K562 (cell line): ENCODE data around the gene KCNK2. TPM values are rescaled to one million over a fixed set of nuclear protein-coding genes. Genes with fewer than 3 reads are reported as not detected.

Experiments
- ATAC-seq: fragments of 200-7000 bp; cut with Tn5 transposase; 3 replicates; pipeline ENCODE4 v1.9.1; 2020; ENCODE audit warnings: moderate library complexity
- BruUV-seq: library from RNA; stranded (reverse); fragments of 400-500 nt; replicated peaks from 2 replicates; lab custom pipeline; 2021; lab: Mats Ljungman, UMichigan
- CTCF ChIA-PET: fragments of 300-600 bp; formaldehyde crosslinking; extraction: SDS; loops from one replicate; lab custom pipeline; 2021; ENCODE audit warnings: low intra/inter-chr PET ratio; lab: Yijun Ruan, JAX
- POLR2A ChIA-PET: fragments of 300-600, 350-650 bp; sonication (Branson Sonifier 250); formaldehyde crosslinking; extraction: SDS; loops from one replicate; lab custom pipeline; 2021; ENCODE audit warnings: antibody characterized with exemption, inconsistent platforms; lab: Yijun Ruan, JAX
- DNase-seq, 4 experiments: peaks; one replicate each; pipeline versions ENCODE4 v3.0.0 to v3.0.0-alpha.2; 2011 to 2018; ENCODE audit warnings: low spot score in 3 of 4, mixed read lengths in 3 of 4; ENCODE audit errors: extremely low read depth in 1 of 4
- FAIRE-seq: peaks from 2 replicates; lab custom pipeline; 2011; peaks lifted over from hg19 to GRCh38; lab: Jason Lieb, UNC
- H2AFZ ChIP-seq: 2 replicates; pipeline ENCODE4 v1.6.0; 2011; ENCODE audit warnings: low read depth, low read length, control low read depth, inconsistent platforms
- H3K27ac ChIP-seq: fragments of 200-600 bp; 3 replicates; pipeline ENCODE4 v1.8.0; 2011; ENCODE audit warnings: low read depth, mild to moderate bottlenecking, control low read depth, inconsistent platforms, low read length, moderate library complexity, mixed read lengths; ENCODE audit errors: extremely low read depth
- H3K27me3 ChIP-seq, 2 experiments: fragments of 300-600 bp in 1 of 2; 2 replicates in 1 of 2; 3 replicates in 1 of 2; pipeline versions ENCODE4 v1.6.0 to v1.8.0; 2011; ENCODE audit warnings: inconsistent platforms in 2 of 2, low read length in 2 of 2, mild to moderate bottlenecking in 1 of 2, mixed read lengths in 1 of 2, moderate library complexity in 1 of 2; ENCODE audit not compliant: control insufficient read depth in 2 of 2, insufficient read depth in 2 of 2
- H3K36me3 ChIP-seq: fragments of 300-600 bp; 3 replicates; pipeline ENCODE4 v1.8.0; 2011; ENCODE audit warnings: mild to moderate bottlenecking, low read length, inconsistent platforms; ENCODE audit not compliant: control insufficient read depth, insufficient read depth
- H3K4me1 ChIP-seq, 2 experiments: fragments of 200-600 bp in 1 of 2; replicated peaks in 1 of 2; 2 replicates in 1 of 2; 3 replicates in 1 of 2; pipeline versions ENCODE4 v1.5.1 to v1.8.0; 2011; ENCODE audit warnings: inconsistent platforms in 2 of 2, low read length in 2 of 2, mild to moderate bottlenecking in 1 of 2, mixed read lengths in 1 of 2, moderate library complexity in 1 of 2; ENCODE audit not compliant: control insufficient read depth in 2 of 2, insufficient read depth in 2 of 2
- H3K4me2 ChIP-seq: 2 replicates; pipeline ENCODE4 v1.6.1; 2011; ENCODE audit warnings: low read length, control low read depth, inconsistent platforms, mixed read lengths; ENCODE audit not compliant: insufficient read depth
- H3K4me3 ChIP-seq: fragments of 200-600 bp; sonication (generic), shearing (Covaris generic); 2 replicates; pipeline ENCODE4 v1.5.1; 2016; ENCODE audit warnings: control low read depth, inconsistent platforms
- H3K79me2 ChIP-seq: fragments of 200-600 bp; 3 replicates; pipeline ENCODE4 v1.8.0; 2011; ENCODE audit warnings: low read length, inconsistent platforms; ENCODE audit not compliant: control insufficient read depth, insufficient read depth
- H3K9ac ChIP-seq, 2 experiments: 2 replicates each; pipeline versions ENCODE4 v1.6.0 to v1.6.1; 2011; ENCODE audit warnings: low read depth in 2 of 2, low read length in 2 of 2, control low read depth in 1 of 2, inconsistent platforms in 1 of 2, mild to moderate bottlenecking in 1 of 2, mixed read lengths in 1 of 2; ENCODE audit not compliant: insufficient read depth in 1 of 2
- H3K9me1 ChIP-seq: one replicate; pipeline ENCODE4 v1.6.0; 2011; ENCODE audit warnings: inconsistent platforms, mild to moderate bottlenecking, low read length, moderate library complexity; ENCODE audit not compliant: control insufficient read depth, insufficient read depth
- H3K9me3 ChIP-seq: replicated peaks from 2 replicates; pipeline ENCODE4 v1.5.1; 2011; ENCODE audit warnings: low read depth, low read length, inconsistent platforms; ENCODE audit not compliant: control insufficient read depth, insufficient read depth
- H4K20me1 ChIP-seq: replicated peaks from 2 replicates; pipeline ENCODE4 v1.6.1; 2011; ENCODE audit warnings: low read length, inconsistent platforms, mixed read lengths; ENCODE audit not compliant: control insufficient read depth, insufficient read depth
- ARID3A ChIP-seq: IDR thresholded peaks from 2 replicates; pipeline ENCODE4 v1.6.1; 2012; ENCODE audit warnings: low read depth, low read length, improper control_type of control experiment, borderline replicate concordance
- BDP1 ChIP-seq: IDR thresholded peaks from 3 replicates; pipeline ENCODE4 v1.6.1; 2011; ENCODE audit not compliant: insufficient read length, insufficient read depth
- CEBPG ChIP-seq, 3 experiments: fragments of 200-800 bp in 1 of 3; sonication (Bioruptor generic) in 1 of 3; sonication (generic) in 1 of 3; formaldehyde crosslinking in 1 of 3; IDR thresholded peaks in 2 of 3; conservative IDR thresholded peaks in 1 of 3; 2 replicates each; pipeline versions ENCODE4 v1.6.1 to v1.8.0; 2016 to 2022; ENCODE audit warnings: missing compliant biosample characterization in 2 of 3, missing genetic modification characterization in 2 of 3, mild to moderate bottlenecking in 1 of 3, missing genetic modification reagents in 1 of 3
- ETS2 ChIP-seq: IDR thresholded peaks from 2 replicates; pipeline ENCODE4 v1.6.1; 2016; ENCODE audit warnings: borderline replicate concordance, missing genetic modification characterization, mild to moderate bottlenecking, moderate library complexity, missing compliant biosample characterization; ENCODE audit not compliant: poor library complexity, severe bottlenecking
- FOXA1 ChIP-seq: fragments of 450-650 bp; IDR thresholded peaks from 2 replicates; pipeline ENCODE4 v1.6.1; 2016; ENCODE audit warnings: mild to moderate bottlenecking, borderline replicate concordance
- GTF2E2 ChIP-seq: fragments of 200-800 bp; sonication (Bioruptor generic); IDR thresholded peaks from 2 replicates; pipeline ENCODE4 v1.6.1; 2016; ENCODE audit warnings: missing genetic modification characterization, missing compliant biosample characterization
- HINFP ChIP-seq: fragments of 450-650 bp; conservative IDR thresholded peaks from 2 replicates; pipeline ENCODE4 v1.6.1; 2016; ENCODE audit warnings: missing genetic modification characterization, low read depth, mild to moderate bottlenecking, control low read depth, missing compliant biosample characterization
- MED1 ChIP-seq: sonication (generic); formaldehyde crosslinking; IDR thresholded peaks from 2 replicates; pipeline ENCODE4 v1.8.1; 2023; ENCODE audit warnings: missing genetic modification reagents, borderline replicate concordance
- MYNN ChIP-seq, 2 experiments: sonication (generic); formaldehyde crosslinking in 1 of 2; IDR thresholded peaks; 2 replicates each; pipeline versions ENCODE4 v1.5.0 to v1.6.1; 2016 to 2020; ENCODE audit warnings: antibody characterized with exemption in 1 of 2, missing genetic modification reagents in 1 of 2
- NCOA4 ChIP-seq: fragments of 450-650 bp; IDR thresholded peaks from 2 replicates; pipeline ENCODE4 v1.6.1; 2018; ENCODE audit warnings: mild to moderate bottlenecking; ENCODE audit not compliant: partially characterized antibody
- NFIX ChIP-seq: fragments of 250-450 bp; sonication (Bioruptor Pico); IDR thresholded peaks from 2 replicates; pipeline ENCODE4 v1.4.0; 2020; ENCODE audit warnings: low read depth, mild to moderate bottlenecking, moderate library complexity
- OTX1 ChIP-seq: fragments of 450-650 bp; formaldehyde crosslinking; IDR thresholded peaks from 2 replicates; pipeline ENCODE4 v1.4.0; 2022; ENCODE audit warnings: mild to moderate bottlenecking
- POLR2H ChIP-seq: IDR thresholded peaks from 2 replicates; pipeline ENCODE4 v1.6.1; 2016; ENCODE audit warnings: missing genetic modification characterization, low read depth, mild to moderate bottlenecking, control low read depth, missing compliant biosample characterization, moderate library complexity
- TAF1 ChIP-seq: IDR thresholded peaks from 2 replicates; pipeline ENCODE4 v1.6.1; 2011; ENCODE audit warnings: mild to moderate bottlenecking, low read length, moderate library complexity; ENCODE audit not compliant: insufficient read depth, control insufficient read depth, severe bottlenecking; ENCODE audit errors: extremely low read depth
- TRIM24 ChIP-seq, 2 experiments: fragments of 450-650 bp; IDR thresholded peaks; 2 replicates each; pipeline ENCODE4 v1.6.1; 2016
- WGBS: fragments of 100-300 bp; shearing (Covaris generic); methylation state at CpG from one replicate; pipeline ENCODE4 v1.1.6; 2016; ENCODE audit warnings: low coverage, mixed read lengths; ENCODE audit not compliant: insufficient coverage; ENCODE audit errors: missing lambda C conversion rate; 5-methylcytosine and 5-hydroxymethylcytosine counted together
- in situ Hi-C: fragments of 300-500 bp; cut with MboI; formaldehyde crosslinking; loops from 4 replicates; pipeline ENCODE4 v1.15.0; 2018; ENCODE audit warnings: inconsistent platforms, mixed read lengths
- intact Hi-C: fragments of 100-400 bp; cut with micrococcal nuclease; formaldehyde crosslinking; loops from 2 replicates; pipeline ENCODE4 v1.14.2; 2022
- polyA plus RNA-seq, 8 experiments: library from polyadenylated mRNA; depleted of rRNA in 4 of 8; stranded (reverse) in 5 of 8; unstranded in 3 of 8; fragments of >200 nt; fragmentation: Nextera tagmentation in 2 of 8; fragmentation: Illumina TruSeq in 1 of 8; extraction: Ambion mirVana in 2 of 8; extraction: Trizol in 1 of 8; gene quantifications; 2 replicates each; pipeline versions ENCODE4 v1.2.1 to v1.2.3, GENCODE V29; 2011 to 2014; ENCODE audit warnings: inconsistent platforms in 1 of 8, missing spikeins in 1 of 8
- total RNA-seq, 7 experiments: library from RNA; depleted of rRNA in 6 of 7; stranded (reverse); fragments of >200 nt in 6 of 7; fragmentation: Illumina TruSeq in 2 of 7; extraction: Trizol in 2 of 7; gene quantifications; 2 replicates each; pipeline versions ENCODE4 v1.2.1 to v1.2.3, GENCODE V29; 2011 to 2021; ENCODE audit warnings: low replicate concordance in 1 of 7
- TF ChIP-seq, protein P1 (sequence below): IDR thresholded peaks from 2 replicates; pipeline ENCODE4 v1.6.1; 2011; ENCODE audit not compliant: insufficient read length; ENCODE audit errors: extremely low read depth

The KCNK2 gene
- total and polyA plus RNA-seq, 9 of the 15 experiments (the other 6 are each of a cell fraction or from before 2014, with no cell fraction given) = 0.04 to 0.13 (median 0.05) TPM; not detected in 3

GRCh38 chr1:215052256-215053015 is 30.1 kb upstream of the KCNK2 start (continued):
- TF ChIP-seq TAF1 (no peak), HINFP (tag) (no peak), NFIX (CRISPR knock-in tag) (no peak)
- TF ChIP-seq, all 486 proteins: peak for 0

DNA sequence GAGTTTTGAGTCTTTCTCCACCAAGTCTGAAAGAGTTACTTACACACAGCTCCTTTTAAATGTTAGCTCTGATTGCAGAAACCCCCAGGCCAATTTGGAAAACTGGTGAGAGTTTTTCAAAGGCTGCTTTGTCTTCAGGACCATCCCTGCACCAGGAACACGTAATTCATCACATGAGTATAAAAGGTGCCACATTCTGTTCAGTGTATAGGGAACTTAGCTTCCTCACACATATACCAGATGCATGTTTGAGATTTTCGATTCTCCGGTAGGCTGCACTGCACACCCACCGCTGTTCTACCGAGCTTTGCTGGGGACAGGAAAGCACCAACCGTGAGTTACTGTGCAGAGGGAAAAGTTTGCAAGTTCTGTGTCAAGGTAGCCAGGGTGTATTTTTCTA is 28.3 kb upstream of the KCNK2 start:
- no peak for ATAC-seq
- in situ Hi-C loops (no loop called here), intact Hi-C loops (no loop called here)
- Histone ChIP-seq H3K79me2 (no peaks in the 10 kb centered on the region), H3K27me3 (no peaks in the 10 kb centered on the region), H3K9me1 (no peaks in the 10 kb centered on the region), H3K4me3 (no peak overlapping the region), H4K20me1 (no peaks in the 10 kb centered on the region), H3K27ac (no peak overlapping the region), H3K9ac (no peak overlapping the region), H3K4me1 (no peaks in the 10 kb centered on the region), H2AFZ (no peak overlapping the region), H3K4me2 (no peak overlapping the region), H3K9me3 (no peaks in the 10 kb centered on the region), H3K36me3 (no peaks in the 10 kb centered on the region)
- no TSS peak for BruUV-seq
- ChIA-PET CTCF (no interaction called here), POLR2A (no interaction called here)
- 2% methylated on average over 6 of the region's 6 CpGs for WGBS
- FAIRE-seq = no peak
- DNase-seq = no peak
- no peak for TF ChIP-seq CEBPG (CRISPR knock-in tag; IDR thresholded peaks at IDR 0.05)
- no peak for TF ChIP-seq CEBPG (tag; conservative IDR thresholded peaks at IDR 0.05 in 1 of 2, IDR thresholded peaks at IDR 0.05 in 1 of 2)
- no peak for TF ChIP-seq NCOA4
- no peak for TF ChIP-seq MYNN (IDR thresholded peaks at IDR 0.05)
- no peak for TF ChIP-seq MYNN (CRISPR knock-in tag; IDR thresholded peaks at IDR 0.05)
- TF ChIP-seq POLR2H (tag) = no peak
- TF ChIP-seq BDP1 = no peak
- no peak for TF ChIP-seq ETS2 (tag)
- no peak for TF ChIP-seq TRIM24 (IDR thresholded peaks at IDR 0.05)
- no peak for TF ChIP-seq FOXA1
- no peak for TF ChIP-seq GTF2E2 (tag)
- no peak for TF ChIP-seq MED1 (CRISPR knock-in tag)
- TF ChIP-seq, protein P1, sequence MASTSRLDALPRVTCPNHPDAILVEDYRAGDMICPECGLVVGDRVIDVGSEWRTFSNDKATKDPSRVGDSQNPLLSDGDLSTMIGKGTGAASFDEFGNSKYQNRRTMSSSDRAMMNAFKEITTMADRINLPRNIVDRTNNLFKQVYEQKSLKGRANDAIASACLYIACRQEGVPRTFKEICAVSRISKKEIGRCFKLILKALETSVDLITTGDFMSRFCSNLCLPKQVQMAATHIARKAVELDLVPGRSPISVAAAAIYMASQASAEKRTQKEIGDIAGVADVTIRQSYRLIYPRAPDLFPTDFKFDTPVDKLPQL = no peak
- no peak for TF ChIP-seq ARID3A
- TF ChIP-seq OTX1 (CRISPR knock-in tag) = no peak
